GM12878 (cell line): ENCODE measurements around the gene PLAC1. TPM values are rescaled to one million over a fixed set of nuclear protein-coding genes. Genes with fewer than 3 reads are reported as not detected.

Source experiments
- ATAC-seq: fragments of 200-7000 bp; cut with Tn5 transposase; 3 replicates; pipeline ENCODE4 v1.9.1; 2020; ENCODE audit warnings: mild to moderate bottlenecking, moderate library complexity
- BruUV-seq: library from RNA; stranded (reverse); fragments of 400-500 nt; replicated peaks from 2 replicates; lab custom pipeline; 2021; lab: Mats Ljungman, UMichigan
- CTCF ChIA-PET: fragments of 300-600 bp; sonication (Branson Sonifier 250); formaldehyde crosslinking; extraction: SDS; loops from one replicate; lab custom pipeline; 2021; ENCODE audit warnings: inconsistent platforms; lab: Yijun Ruan, JAX
- POLR2A ChIA-PET: fragments of 350-600 bp; formaldehyde crosslinking; extraction: SDS; loops from one replicate; lab custom pipeline; 2021; ENCODE audit warnings: inconsistent platforms; lab: Charles Lee
- RAD21 ChIA-PET: fragments of 300-600 bp; sonication (Branson Sonifier 250); formaldehyde crosslinking; loops from one replicate; lab custom pipeline; 2023; ENCODE audit warnings: antibody characterized with exemption; ENCODE audit not compliant: unreplicated experiment; lab: Charles Lee
- SMC1A ChIA-PET: fragments of 300-600 bp; sonication (Branson Sonifier 250); formaldehyde crosslinking; loops from one replicate; lab custom pipeline; 2023; ENCODE audit not compliant: unreplicated experiment, uncharacterized antibody; lab: Charles Lee
- DNase-seq: peaks from one replicate; pipeline ENCODE4 v3.0.0-alpha.2; 2011; ENCODE audit warnings: low read depth, low spot score
- FAIRE-seq: peaks from 3 replicates; lab custom pipeline; 2011; peaks lifted over from hg19 to GRCh38; lab: Jason Lieb, UNC
- H2AFZ ChIP-seq: 2 replicates; pipeline ENCODE4 v1.6.0; 2011; ENCODE audit warnings: low read depth, low read length, control low read depth; ENCODE audit not compliant: control insufficient read depth
- H3K27ac ChIP-seq: 2 replicates; pipeline ENCODE4 v1.5.1; 2011; ENCODE audit warnings: control low read depth; ENCODE audit not compliant: control insufficient read depth, insufficient read depth
- H3K27me3 ChIP-seq, 2 experiments: replicated peaks in 1 of 2; 2 replicates each; pipeline versions ENCODE4 v1.6.0 to v1.6.1; 2011; ENCODE audit warnings: low read length in 1 of 2; ENCODE audit not compliant: control insufficient read depth in 2 of 2, insufficient read depth in 2 of 2
- H3K36me3 ChIP-seq, 2 experiments: 2 replicates each; pipeline ENCODE4 v1.5.1; 2011; ENCODE audit warnings: low read length in 1 of 2; ENCODE audit not compliant: control insufficient read depth in 2 of 2, insufficient read depth in 2 of 2
- H3K4me1 ChIP-seq: 2 replicates; pipeline ENCODE4 v1.6.1; 2011; ENCODE audit warnings: mild to moderate bottlenecking, low read length, moderate library complexity, mixed read lengths; ENCODE audit not compliant: control insufficient read depth, insufficient read depth
- H3K4me2 ChIP-seq: 2 replicates; pipeline ENCODE4 v1.6.0; 2011; ENCODE audit warnings: control low read depth; ENCODE audit not compliant: control insufficient read depth, insufficient read depth
- H3K4me3 ChIP-seq: fragments of 200-600 bp; sonication (generic); 2 replicates; pipeline ENCODE4 v1.5.1; 2016
- H3K79me2 ChIP-seq: 2 replicates; pipeline ENCODE4 v1.6.0; 2011; ENCODE audit warnings: low read length; ENCODE audit not compliant: control insufficient read depth, insufficient read depth
- H3K9ac ChIP-seq: 2 replicates; pipeline ENCODE4 v1.8.0; 2011; ENCODE audit warnings: low read length, control low read depth, mixed read lengths; ENCODE audit not compliant: control insufficient read depth, insufficient read depth
- H3K9me3 ChIP-seq: replicated peaks from 3 replicates; pipeline ENCODE4 v1.5.1; 2011; ENCODE audit warnings: mild to moderate bottlenecking, low read length; ENCODE audit not compliant: control insufficient read depth, insufficient read depth
- H4K20me1 ChIP-seq: 2 replicates; pipeline ENCODE4 v1.6.0; 2011; ENCODE audit not compliant: control insufficient read depth, insufficient read depth
- CHD2 ChIP-seq: IDR thresholded peaks from 2 replicates; pipeline ENCODE4 v1.6.1; 2011; ENCODE audit warnings: low read depth, low read length, improper control_type of control experiment, borderline replicate concordance
- CREM ChIP-seq: IDR thresholded peaks from 2 replicates; pipeline ENCODE4 v1.6.1; 2014; ENCODE audit warnings: antibody characterized with exemption, low read depth
- GATAD2B ChIP-seq: fragments of 450-650 bp; conservative IDR thresholded peaks from 2 replicates; pipeline ENCODE4 v1.6.1; 2017; ENCODE audit warnings: low read depth, mild to moderate bottlenecking, moderate library complexity
- KAT2A ChIP-seq: conservative IDR thresholded peaks from 2 replicates; pipeline ENCODE4 v1.6.1; 2011; ENCODE audit warnings: low read depth, low read length; ENCODE audit not compliant: control insufficient read depth
- MYC ChIP-seq: IDR thresholded peaks from 2 replicates; pipeline ENCODE4 v1.6.1; 2011; ENCODE audit warnings: mild to moderate bottlenecking, low read length, moderate library complexity, inconsistent platforms; ENCODE audit not compliant: insufficient read depth, insufficient replicate concordance, insufficient read length, severe bottlenecking
- PML ChIP-seq: IDR thresholded peaks from 2 replicates; pipeline ENCODE4 v1.6.1; 2012; ENCODE audit warnings: low read length, inconsistent platforms
- RAD21 ChIP-seq: IDR thresholded peaks from 2 replicates; pipeline ENCODE4 v1.6.1; 2011; ENCODE audit warnings: mild to moderate bottlenecking, low read depth, low read length, moderate library complexity; ENCODE audit not compliant: insufficient read depth
- RUNX3 ChIP-seq: IDR thresholded peaks from 2 replicates; pipeline ENCODE4 v1.6.1; 2012; ENCODE audit warnings: low read length, inconsistent platforms
- SIX5 ChIP-seq: IDR thresholded peaks from 2 replicates; pipeline ENCODE4 v1.6.1; 2011; ENCODE audit warnings: mild to moderate bottlenecking, low read depth, low read length, moderate library complexity; ENCODE audit not compliant: severe bottlenecking
- SMAD5 ChIP-seq: IDR thresholded peaks from 2 replicates; pipeline ENCODE4 v1.6.1; 2016; ENCODE audit warnings: antibody characterized with exemption, low read depth
- SP1 ChIP-seq: IDR thresholded peaks from one replicate; pipeline ENCODE4 v1.6.1; 2011; ENCODE audit warnings: low read depth, low read length
- YBX1 ChIP-seq: fragments of 450-650 bp; IDR thresholded peaks from 2 replicates; pipeline ENCODE4 v1.6.1; 2016; ENCODE audit warnings: antibody characterized with exemption
- WGBS: methylation state at CpG from one replicate; pipeline ENCODE4 v1.1.6; 2016; ENCODE audit warnings: low lambda C conversion rate; ENCODE audit not compliant: insufficient replicate concordance, insufficient coverage; ENCODE audit errors: missing lambda C conversion rate; 5-methylcytosine and 5-hydroxymethylcytosine counted together
- in situ Hi-C: fragments of 300-500 bp; cut with MboI; formaldehyde crosslinking; loops from 9 replicates; pipeline ENCODE4 v1.14.3; 2018; ENCODE audit warnings: mixed read lengths
- intact Hi-C: fragments of 100-400 bp; cut with micrococcal nuclease; formaldehyde crosslinking; loops from one replicate; pipeline ENCODE4 v1.14.2; 2022; ENCODE audit not compliant: unreplicated experiment
- polyA plus RNA-seq, 11 experiments: library from polyadenylated mRNA; depleted of rRNA in 4 of 11; unstranded in 6 of 11; stranded (reverse) in 5 of 11; fragments of >200 nt; fragmentation: Nextera tagmentation in 4 of 11; fragmentation: Illumina TruSeq in 1 of 11; extraction: Ambion mirVana in 4 of 11; extraction: Trizol in 1 of 11; gene quantifications; 1 replicate in 1 of 11; 2 replicates in 10 of 11; pipeline versions ENCODE4 v1.2.1 to v1.2.3, GENCODE V29; 2011 to 2016; ENCODE audit warnings: inconsistent platforms in 2 of 11, missing spikeins in 2 of 11, low read depth in 1 of 11
- total RNA-seq, 4 experiments: library from RNA; depleted of rRNA in 3 of 4; stranded (reverse); fragments of >200 nt in 3 of 4; fragmentation: Illumina TruSeq in 1 of 4; extraction: Trizol in 1 of 4; gene quantifications; 2 replicates each; pipeline versions ENCODE4 v1.2.1 to v1.2.3, GENCODE V29; 2013 to 2021
- TF ChIP-seq, protein P1 (sequence below): fragments of 450-650 bp; IDR thresholded peaks from 2 replicates; pipeline ENCODE4 v1.6.1; 2014; ENCODE audit warnings: mild to moderate bottlenecking

Gene PLAC1
- total and polyA plus RNA-seq, 10 of the 15 experiments (the other 5 are each of a cell fraction or from before 2014, with no cell fraction given) = 0.05 to 0.42 (median 0.17) TPM; not detected in 5

DNA sequence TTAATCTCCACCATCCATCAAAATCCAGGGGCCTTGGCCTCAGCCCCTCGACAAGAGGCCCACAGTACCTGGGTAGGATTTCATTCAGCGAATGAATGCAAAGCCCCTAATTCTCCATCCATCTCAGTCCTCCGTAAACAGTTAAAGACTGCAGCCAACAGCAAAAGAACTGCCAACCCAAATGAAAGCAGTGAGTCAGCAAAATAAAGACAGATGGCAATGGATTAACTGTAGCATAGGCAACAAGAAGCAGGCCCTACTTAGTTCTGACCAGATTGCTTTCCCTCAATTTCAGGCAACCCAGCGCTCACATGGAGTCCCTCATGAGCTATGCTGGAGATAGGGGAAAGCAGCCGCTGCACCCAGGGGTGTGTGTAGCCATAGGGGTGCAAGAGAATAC is 21.4 kb downstream of the PLAC1 start:
- intact Hi-C loops (no loop called here), in situ Hi-C loops (no loop called here)
- Histone ChIP-seq H3K79me2 (no peaks in the 10 kb centered on the region), H3K9me3 (no peaks in the 10 kb centered on the region), H3K4me2 (no peak overlapping the region), H3K27me3 (no peaks in the 10 kb centered on the region; a peak in 1 of 4 replicates), H3K27ac (no peak overlapping the region), H3K4me3 (no peak overlapping the region), H3K4me1 (no peaks in the 10 kb centered on the region), H3K9ac (no peak overlapping the region), H4K20me1 (no peaks in the 10 kb centered on the region)
- no TSS peak for BruUV-seq
- POLR2A ChIA-PET = no interaction called here
- CTCF ChIA-PET = no interaction called here
- RAD21 ChIA-PET = no interaction called here
- FAIRE-seq = no peak
- SMC1A ChIA-PET = interaction anchor here (1.1 to 1.4 kb wide), 2 partner anchors 57 to 116 kb away, joined by 3 read pairs; no protein-coding TSS in a partner anchor
- TF ChIP-seq MYC = no peak
- TF ChIP-seq CREM = no peak
- no peak for TF ChIP-seq SIX5
- TF ChIP-seq CHD2 = no peak
- no peak for TF ChIP-seq YBX1
- no peak for TF ChIP-seq GATAD2B
- no peak for TF ChIP-seq RAD21
- TF ChIP-seq RUNX3 = no peak
- TF ChIP-seq, protein P1, sequence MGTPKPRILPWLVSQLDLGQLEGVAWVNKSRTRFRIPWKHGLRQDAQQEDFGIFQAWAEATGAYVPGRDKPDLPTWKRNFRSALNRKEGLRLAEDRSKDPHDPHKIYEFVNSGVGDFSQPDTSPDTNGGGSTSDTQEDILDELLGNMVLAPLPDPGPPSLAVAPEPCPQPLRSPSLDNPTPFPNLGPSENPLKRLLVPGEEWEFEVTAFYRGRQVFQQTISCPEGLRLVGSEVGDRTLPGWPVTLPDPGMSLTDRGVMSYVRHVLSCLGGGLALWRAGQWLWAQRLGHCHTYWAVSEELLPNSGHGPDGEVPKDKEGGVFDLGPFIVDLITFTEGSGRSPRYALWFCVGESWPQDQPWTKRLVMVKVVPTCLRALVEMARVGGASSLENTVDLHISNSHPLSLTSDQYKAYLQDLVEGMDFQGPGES = no peak
- no peak for TF ChIP-seq KAT2A
- no peak for TF ChIP-seq SMAD5
- TF ChIP-seq SP1 = no peak
- TF ChIP-seq PML = no peak
- TF ChIP-seq, all 136 proteins: peak for 0
- no peak for DNase-seq
- Histone ChIP-seq H3K36me3 (no peaks in the 10 kb centered on the region), H2AFZ (no peak overlapping the region)
- ATAC-seq = no peak
- WGBS = 71% methylated on average over 5 of the region's 5 CpGs
